Loucy (cell line): ENCODE measurements around the gene BCR.

Experiments
- H2AFZ ChIP-seq: fragments of 200-600 bp; sonication (generic); 2 replicates; pipeline ENCODE4 v1.6.0; 2016; ENCODE audit warnings: antibody characterized with exemption, mild to moderate bottlenecking, low read length, moderate library complexity
- H3F3A ChIP-seq: fragments of 200-600 bp; 2 replicates; pipeline ENCODE4 v1.6.0; 2016; ENCODE audit warnings: antibody characterized with exemption, low read depth, mild to moderate bottlenecking
- H3K27me3 ChIP-seq: fragments of 200-600 bp; sonication (generic); 2 replicates; pipeline ENCODE4 v1.6.1; 2014; ENCODE audit warnings: low read length, mild to moderate bottlenecking; ENCODE audit not compliant: insufficient read depth, poor library complexity, severe bottlenecking
- H3K36me3 ChIP-seq: fragments of 200-600 bp; sonication (generic); 2 replicates; pipeline ENCODE4 v1.6.1; 2016; ENCODE audit warnings: low read length; ENCODE audit not compliant: insufficient read depth
- H3K4me1 ChIP-seq: fragments of 200-600 bp; sonication (generic); 2 replicates; pipeline ENCODE4 v1.5.1; 2014; ENCODE audit warnings: low read length, mild to moderate bottlenecking; ENCODE audit not compliant: insufficient read depth, poor library complexity, severe bottlenecking
- H3K4me2 ChIP-seq: fragments of 200-600 bp; sonication (generic); 2 replicates; pipeline ENCODE4 v1.6.0; 2014; ENCODE audit warnings: antibody characterized with exemption, low read length, low read depth, mild to moderate bottlenecking; ENCODE audit not compliant: poor library complexity, severe bottlenecking
- H3K4me3 ChIP-seq: fragments of 200-600 bp; sonication (generic); 2 replicates; pipeline ENCODE4 v1.5.1; 2014; ENCODE audit warnings: low read length, mild to moderate bottlenecking, mixed read lengths; ENCODE audit not compliant: poor library complexity, severe bottlenecking
- H3K79me2 ChIP-seq: fragments of 200-600 bp; sonication (generic); 2 replicates; pipeline ENCODE4 v1.6.1; 2014; ENCODE audit warnings: low read length; ENCODE audit not compliant: insufficient read depth
- H3K9ac ChIP-seq: fragments of 200-600 bp; sonication (generic); 2 replicates; pipeline ENCODE4 v1.6.0; 2014; ENCODE audit warnings: mild to moderate bottlenecking, low read depth, low read length, moderate library complexity; ENCODE audit not compliant: poor library complexity, severe bottlenecking
- H3K9me2 ChIP-seq: fragments of 200-600 bp; sonication (generic); replicated peaks from 2 replicates; pipeline ENCODE4 v1.6.1; 2016; ENCODE audit warnings: low read depth, low read length, mixed read lengths
- H3K9me3 ChIP-seq: fragments of 200-600 bp; sonication (generic); 2 replicates; pipeline ENCODE4 v1.6.1; 2014; ENCODE audit warnings: mild to moderate bottlenecking, antibody characterized with exemption, low read length, low read depth; ENCODE audit not compliant: insufficient read depth
- H4K20me1 ChIP-seq: fragments of 200-600 bp; sonication (generic); 2 replicates; pipeline ENCODE4 v1.6.0; 2014; ENCODE audit warnings: antibody characterized with exemption, low read length, mild to moderate bottlenecking; ENCODE audit not compliant: insufficient read depth, poor library complexity, severe bottlenecking
- EZH2phosphoT487 ChIP-seq: fragments of 200-600 bp; IDR thresholded peaks from 2 replicates; pipeline ENCODE4 v1.6.1; 2018; ENCODE audit warnings: antibody characterized with exemption, mild to moderate bottlenecking, moderate library complexity, borderline replicate concordance
- TF ChIP-seq, protein P1 (sequence below): fragments of 200-600 bp; sonication (generic); conservative IDR thresholded peaks from 2 replicates; pipeline ENCODE4 v1.5.1; 2014; ENCODE audit warnings: mild to moderate bottlenecking, antibody characterized with exemption, low read length

BCR gene

DNA sequence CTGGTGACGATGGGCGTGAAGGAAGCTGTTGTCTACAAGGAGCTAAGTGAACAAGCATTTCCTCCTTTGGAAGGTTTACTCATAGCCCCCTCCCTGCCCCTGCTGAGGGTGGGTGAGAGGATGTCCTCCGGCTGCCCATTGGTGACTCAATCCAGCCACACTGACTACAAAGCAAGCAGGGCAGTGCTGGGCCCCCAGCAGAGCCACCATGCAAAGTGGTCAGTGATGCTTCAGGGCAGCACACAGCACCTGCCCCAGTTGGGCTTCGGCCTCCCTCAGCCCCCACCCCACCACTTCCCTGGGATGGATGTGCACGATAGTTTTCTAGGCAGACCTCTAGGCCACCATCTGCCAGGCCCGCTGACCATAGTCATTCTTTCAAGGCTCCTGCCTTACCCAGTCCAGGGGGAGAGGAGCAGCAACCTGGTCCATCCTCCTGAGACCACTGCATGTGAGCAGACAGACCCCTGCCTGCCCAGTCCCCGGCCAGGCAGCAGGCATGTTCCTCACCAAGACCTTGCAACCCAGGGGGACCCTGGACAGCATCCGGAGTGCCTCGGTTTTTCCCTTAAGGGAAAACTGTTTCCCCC lies 125.1 kb downstream of the BCR start:
- Histone ChIP-seq H3K27me3 (no peaks in the 10 kb centered on the region), H3F3A (no peaks in the 10 kb centered on the region), H3K4me1 (no peaks in the 10 kb centered on the region), H3K9me3 (no peaks in the 10 kb centered on the region), H3K36me3 (peaks cover 64% of the 10 kb centered on the region; the same call in 1 of the 2 replicates), H3K79me2 (no peaks in the 10 kb centered on the region), H4K20me1 (no peaks in the 10 kb centered on the region), H3K4me2 (no peak overlapping the region), H3K9ac (no peak overlapping the region), H3K9me2 (no peaks in the 10 kb centered on the region), H2AFZ (no peak overlapping the region), H3K4me3 (no peak overlapping the region)
- TF ChIP-seq, protein P1, sequence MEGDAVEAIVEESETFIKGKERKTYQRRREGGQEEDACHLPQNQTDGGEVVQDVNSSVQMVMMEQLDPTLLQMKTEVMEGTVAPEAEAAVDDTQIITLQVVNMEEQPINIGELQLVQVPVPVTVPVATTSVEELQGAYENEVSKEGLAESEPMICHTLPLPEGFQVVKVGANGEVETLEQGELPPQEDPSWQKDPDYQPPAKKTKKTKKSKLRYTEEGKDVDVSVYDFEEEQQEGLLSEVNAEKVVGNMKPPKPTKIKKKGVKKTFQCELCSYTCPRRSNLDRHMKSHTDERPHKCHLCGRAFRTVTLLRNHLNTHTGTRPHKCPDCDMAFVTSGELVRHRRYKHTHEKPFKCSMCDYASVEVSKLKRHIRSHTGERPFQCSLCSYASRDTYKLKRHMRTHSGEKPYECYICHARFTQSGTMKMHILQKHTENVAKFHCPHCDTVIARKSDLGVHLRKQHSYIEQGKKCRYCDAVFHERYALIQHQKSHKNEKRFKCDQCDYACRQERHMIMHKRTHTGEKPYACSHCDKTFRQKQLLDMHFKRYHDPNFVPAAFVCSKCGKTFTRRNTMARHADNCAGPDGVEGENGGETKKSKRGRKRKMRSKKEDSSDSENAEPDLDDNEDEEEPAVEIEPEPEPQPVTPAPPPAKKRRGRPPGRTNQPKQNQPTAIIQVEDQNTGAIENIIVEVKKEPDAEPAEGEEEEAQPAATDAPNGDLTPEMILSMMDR: no peak
- TF ChIP-seq EZH2phosphoT487: no peak

- H2AFZ ChIP-seq: no peak overlapping the region
- H3K9me2 ChIP-seq: no peaks in the 10 kb centered on the region
- H3K4me1 ChIP-seq: no peaks in the 10 kb centered on the region
- H4K20me1 ChIP-seq: no peaks in the 10 kb centered on the region
- peaks cover 59% of the 10 kb centered on the region; the same call in 1 of the 2 replicates for H3K36me3 ChIP-seq
- H3K4me2 ChIP-seq: no peak overlapping the region
- H3F3A ChIP-seq: no peaks in the 10 kb centered on the region
- no peak overlapping the region for H3K4me3 ChIP-seq
- H3K9me3 ChIP-seq: no peaks in the 10 kb centered on the region
- no peaks in the 10 kb centered on the region for H3K79me2 ChIP-seq
- H3K27me3 ChIP-seq: no peaks in the 10 kb centered on the region
- no peak overlapping the region for H3K9ac ChIP-seq
- TF ChIP-seq EZH2phosphoT487: no peak
- TF ChIP-seq, protein P1: no peak
Measured at GRCh38 chr22:23305922-23306374, 125.6 kb downstream of the BCR start.

DNA sequence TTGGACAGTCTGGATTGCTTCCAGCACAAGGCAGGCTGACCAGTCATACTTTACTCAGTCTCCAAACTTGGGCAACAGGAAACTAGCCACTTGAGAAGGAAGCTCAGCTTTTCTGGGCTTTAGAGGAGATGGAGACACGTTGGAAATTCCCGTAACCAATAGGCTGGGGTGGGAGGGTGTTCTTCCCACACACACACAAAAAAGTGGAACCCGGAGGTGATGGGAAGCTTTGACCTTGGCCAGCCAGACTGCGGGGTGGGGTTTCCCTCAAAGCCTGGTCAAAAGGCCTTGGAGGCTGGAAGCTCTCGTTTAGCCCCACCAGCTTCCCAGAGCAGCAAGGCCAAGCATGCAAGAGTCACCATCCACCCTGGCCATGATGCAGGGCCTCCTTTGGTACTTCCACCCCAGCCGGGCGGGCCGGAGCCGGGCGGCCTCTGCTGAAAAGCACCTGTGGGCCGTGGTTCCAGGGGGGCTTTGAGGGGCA lies 126.2 kb downstream of the BCR start:
- Histone ChIP-seq H3K4me1 (no peaks in the 10 kb centered on the region), H3K36me3 (peaks cover 56% of the 10 kb centered on the region; the same call in 1 of the 2 replicates), H3K9ac (no peak overlapping the region), H3K4me2 (no peak overlapping the region), H3K4me3 (no peak overlapping the region), H3K9me3 (no peaks in the 10 kb centered on the region), H3K79me2 (no peaks in the 10 kb centered on the region), H3K9me2 (no peaks in the 10 kb centered on the region), H4K20me1 (no peaks in the 10 kb centered on the region), H2AFZ (no peak overlapping the region), H3F3A (no peaks in the 10 kb centered on the region), H3K27me3 (no peaks in the 10 kb centered on the region)
- no peak for TF ChIP-seq EZH2phosphoT487
- TF ChIP-seq, protein P1: no peak
